ENCODE results near the gene TES.

TES gene

DNA sequence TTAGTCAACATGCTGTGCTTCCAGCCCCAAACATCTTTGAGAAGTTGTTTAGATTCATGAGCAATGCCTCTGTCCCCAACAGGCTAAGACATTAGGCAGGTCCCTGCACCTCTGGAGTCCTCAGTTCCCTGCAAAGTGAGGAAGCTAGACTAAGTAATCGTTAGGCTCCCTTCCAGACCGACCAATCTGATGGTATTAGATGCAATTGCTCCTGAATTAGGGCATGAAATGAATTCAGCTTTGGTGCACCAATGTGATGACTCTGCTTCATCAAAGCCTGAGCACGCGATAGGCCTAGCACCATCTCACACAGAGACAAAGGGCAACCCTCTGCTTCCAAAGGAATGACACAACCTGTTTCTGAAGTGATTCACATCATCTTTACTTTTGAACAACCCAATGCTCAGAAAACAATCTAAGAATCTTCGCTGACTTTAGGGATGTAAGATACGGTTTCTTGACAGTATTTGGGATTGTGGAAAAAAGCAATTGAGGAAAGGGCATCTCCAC, 723 bp upstream of the TES start:
- H3K4me3 ChIP-seq (ENCODE audit: low read length in 2 of 2) = no peak overlapping the region
- H3K9ac ChIP-seq (ENCODE audit: low read depth in 1 of 2, low read length in 2 of 2) = no peak overlapping the region
- H3K36me3 ChIP-seq (ENCODE audit: control insufficient read depth in 2 of 2, insufficient read depth in 2 of 2, low read length in 2 of 2) = no peaks in the 10 kb centered on the region
- peaks cover 9 to 11% of the 10 kb centered on the region in 2 donors for H3K4me1 ChIP-seq (ENCODE audit: control insufficient read depth in 2 of 2, insufficient read depth in 2 of 2, low read length in 2 of 2)
- no peaks in the 10 kb centered on the region for H3K27me3 ChIP-seq (ENCODE audit: control insufficient read depth in 2 of 2, insufficient read depth in 2 of 2, low read length in 2 of 2)
- H3K9me3 ChIP-seq (ENCODE audit: control insufficient read depth in 2 of 2, low read length in 2 of 2) = no peaks in the 10 kb centered on the region
- H3K27ac ChIP-seq (ENCODE audit: low read depth in 2 of 2, low read length in 2 of 2) = peak overlapping the region in 1 of 2 donors; percentile 94

DNA sequence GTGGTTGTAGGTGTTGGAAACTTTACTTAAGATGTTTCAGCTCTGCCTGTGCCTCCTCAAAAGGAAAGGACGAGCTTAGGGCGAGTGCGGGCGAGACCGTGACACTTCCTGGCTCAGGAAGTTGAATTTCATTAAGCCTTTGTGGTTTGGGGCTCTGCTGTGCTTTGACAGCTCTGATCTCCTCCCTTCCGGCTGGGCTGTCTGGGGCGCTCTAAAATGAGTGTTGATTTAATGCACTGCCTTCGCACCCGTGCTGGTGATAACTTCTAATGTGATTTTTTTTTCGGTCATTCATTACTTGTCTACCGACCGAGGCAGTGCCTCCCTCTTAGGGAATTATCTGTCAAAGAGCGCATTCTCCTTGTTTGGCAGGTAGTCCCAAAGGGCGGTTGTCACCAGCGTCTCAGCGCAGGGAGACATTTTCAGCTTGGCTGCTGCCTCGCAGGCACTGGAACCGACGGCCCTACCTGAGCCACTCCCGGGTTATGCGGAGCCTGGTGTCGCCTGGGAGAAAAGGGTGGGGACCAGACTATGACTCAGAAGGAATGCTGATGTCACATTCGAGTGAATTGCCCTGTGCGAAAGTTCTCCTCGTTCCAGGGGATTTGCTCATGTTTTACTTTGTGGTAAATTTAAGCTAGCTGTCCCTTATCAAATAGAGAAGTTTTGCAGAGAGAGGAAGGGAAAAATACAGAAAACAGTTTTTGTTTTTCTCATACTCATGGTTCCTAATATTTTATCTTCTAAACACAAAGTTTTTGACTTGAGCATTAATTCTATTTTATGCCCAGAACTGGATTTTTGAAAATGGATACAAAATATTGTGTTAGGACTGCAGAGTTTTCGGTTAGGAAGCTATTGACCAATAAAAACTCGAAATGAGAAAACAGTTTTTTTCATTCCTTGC, 920 bp downstream of the TES start:
- Histone ChIP-seq H3K27me3 (ENCODE audit: control insufficient read depth in 2 of 2, insufficient read depth in 2 of 2, low read length in 2 of 2) (no peaks in the 10 kb centered on the region), H3K4me1 (ENCODE audit: control insufficient read depth in 2 of 2, insufficient read depth in 2 of 2, low read length in 2 of 2) (peaks cover 9 to 11% of the 10 kb centered on the region in 2 donors), H3K36me3 (ENCODE audit: control insufficient read depth in 2 of 2, insufficient read depth in 2 of 2, low read length in 2 of 2) (no peaks in the 10 kb centered on the region), H3K4me3 (ENCODE audit: low read length in 2 of 2) (peak overlapping the region; percentile 76 to 93), H3K9me3 (ENCODE audit: control insufficient read depth in 2 of 2, low read length in 2 of 2) (no peaks in the 10 kb centered on the region), H3K27ac (ENCODE audit: low read depth in 2 of 2, low read length in 2 of 2) (peak overlapping the region; percentile 94 to 98), H3K9ac (ENCODE audit: low read depth in 1 of 2, low read length in 2 of 2) (peak overlapping the region; percentile 98 to 99)

DNA sequence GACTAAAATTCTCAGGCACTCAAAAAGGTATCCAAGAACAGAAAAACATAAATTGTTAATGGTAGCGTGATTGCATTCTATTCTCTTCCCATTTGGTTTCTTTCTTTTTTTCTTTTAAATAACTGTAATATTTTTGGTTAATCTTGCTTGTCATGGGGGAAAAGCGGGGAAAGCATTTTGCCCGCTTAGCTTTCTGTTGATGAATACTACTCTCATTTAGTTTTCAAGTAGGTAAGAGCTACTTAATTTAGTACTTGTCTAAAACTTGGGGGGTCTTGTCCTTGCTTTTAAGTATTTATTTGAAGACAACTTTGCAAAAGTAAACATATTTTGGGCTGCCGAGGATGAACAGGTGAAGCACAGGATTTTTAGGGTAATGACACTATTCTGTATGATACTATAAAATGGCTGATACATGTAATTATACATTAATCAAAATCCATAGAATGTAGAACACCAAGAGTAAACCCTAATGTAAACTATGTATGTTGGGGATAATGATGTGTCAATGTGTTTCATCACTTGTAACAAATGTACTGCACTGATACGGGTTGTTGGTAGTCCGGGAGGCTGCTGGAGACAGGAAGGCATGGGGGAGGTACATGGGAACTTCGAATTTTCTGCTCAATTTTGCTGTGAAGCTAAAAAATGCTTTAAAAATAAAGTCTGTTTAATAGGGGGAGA, 1.7 kb downstream of the TES start:
- no peaks in the 10 kb centered on the region for H3K9me3 ChIP-seq (ENCODE audit: control insufficient read depth in 2 of 2, low read length in 2 of 2)
- peak overlapping the region; percentile 98 to 99 for H3K9ac ChIP-seq (ENCODE audit: low read depth in 1 of 2, low read length in 2 of 2)
- H3K27me3 ChIP-seq (ENCODE audit: control insufficient read depth in 2 of 2, insufficient read depth in 2 of 2, low read length in 2 of 2) = no peaks in the 10 kb centered on the region
- peaks cover 11% of the 10 kb centered on the region in 2 donors for H3K4me1 ChIP-seq (ENCODE audit: control insufficient read depth in 2 of 2, insufficient read depth in 2 of 2, low read length in 2 of 2)
- H3K36me3 ChIP-seq (ENCODE audit: control insufficient read depth in 2 of 2, insufficient read depth in 2 of 2, low read length in 2 of 2) = no peaks in the 10 kb centered on the region
- peak overlapping the region; percentile 94 to 98 for H3K27ac ChIP-seq (ENCODE audit: low read depth in 2 of 2, low read length in 2 of 2)
- peak overlapping the region; percentile 76 to 93 for H3K4me3 ChIP-seq (ENCODE audit: low read length in 2 of 2)

DNA sequence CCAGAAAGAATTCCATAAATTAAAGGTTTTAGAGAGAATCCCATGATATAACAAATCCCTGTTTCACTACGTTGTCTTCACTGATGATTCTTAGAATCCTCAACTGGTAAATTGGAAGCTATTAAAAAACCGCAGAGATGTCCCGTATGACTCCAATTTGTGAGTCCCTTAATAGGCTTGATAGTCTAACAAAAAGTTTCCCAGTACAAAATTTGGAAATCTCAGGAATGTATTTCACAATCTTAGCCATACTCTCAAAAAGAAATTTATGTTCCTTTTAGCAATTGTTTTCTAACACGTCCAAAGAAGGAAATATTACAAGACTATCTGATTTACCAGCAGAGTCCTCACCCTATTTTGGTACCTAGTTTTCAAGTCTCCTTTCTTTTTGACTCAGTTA, 2.5 kb downstream of the TES start:
- H3K27ac ChIP-seq (ENCODE audit: low read depth in 2 of 2, low read length in 2 of 2) = peak overlapping the region; percentile 94 to 98
- no peaks in the 10 kb centered on the region for H3K36me3 ChIP-seq (ENCODE audit: control insufficient read depth in 2 of 2, insufficient read depth in 2 of 2, low read length in 2 of 2)
- peak overlapping the region; percentile 17 to 99 for H3K9ac ChIP-seq (ENCODE audit: low read depth in 1 of 2, low read length in 2 of 2)
- H3K4me1 ChIP-seq (ENCODE audit: control insufficient read depth in 2 of 2, insufficient read depth in 2 of 2, low read length in 2 of 2) = peaks cover 11 to 18% of the 10 kb centered on the region in 2 donors
- peak overlapping the region in 1 of 2 donors; percentile 93 for H3K4me3 ChIP-seq (ENCODE audit: low read length in 2 of 2)
- H3K27me3 ChIP-seq (ENCODE audit: control insufficient read depth in 2 of 2, insufficient read depth in 2 of 2, low read length in 2 of 2) = no peaks in the 10 kb centered on the region
- H3K9me3 ChIP-seq (ENCODE audit: control insufficient read depth in 2 of 2, low read length in 2 of 2) = no peaks in the 10 kb centered on the region

DNA sequence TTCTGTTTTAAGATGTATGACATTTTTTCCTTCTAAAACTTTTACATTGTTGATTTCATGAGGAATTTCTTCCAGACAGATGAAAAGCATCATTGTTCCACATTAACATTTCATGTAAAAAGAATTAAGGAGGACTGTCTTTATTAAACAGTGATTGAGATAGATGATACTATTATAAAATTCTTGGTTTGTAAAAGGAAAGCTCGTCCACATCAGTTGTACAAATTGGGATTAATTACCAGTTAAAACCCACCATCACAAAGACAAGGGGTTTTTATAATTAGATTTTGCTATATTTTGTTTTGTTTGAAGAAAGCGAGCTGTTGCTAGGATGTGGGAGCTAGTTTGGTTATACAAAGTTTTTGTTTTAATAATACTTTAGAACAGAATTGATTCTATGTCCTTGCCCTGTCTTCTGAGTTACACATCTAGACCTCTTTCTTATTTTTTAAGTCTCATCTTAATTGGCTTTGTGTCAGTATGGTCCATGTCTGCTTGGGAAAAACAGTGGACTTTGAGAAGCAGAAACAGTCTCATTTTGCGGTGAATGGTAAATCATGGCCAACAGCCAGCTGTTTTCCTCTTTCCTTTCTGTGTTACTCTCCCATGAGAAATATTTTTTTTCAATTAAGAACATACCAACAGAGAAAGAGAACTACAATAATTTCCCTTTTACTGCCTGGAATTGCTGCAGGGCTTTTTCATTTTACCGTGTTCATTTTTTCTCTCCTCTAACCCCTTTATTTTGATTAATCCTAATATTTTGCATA, 3.2 kb downstream of the TES start:
- no peak overlapping the region for H3K9ac ChIP-seq (ENCODE audit: low read depth in 1 of 2, low read length in 2 of 2)
- peak overlapping the region; percentile 94 to 98 for H3K27ac ChIP-seq (ENCODE audit: low read depth in 2 of 2, low read length in 2 of 2)
- peaks cover 11 to 23% of the 10 kb centered on the region in 2 donors for H3K4me1 ChIP-seq (ENCODE audit: control insufficient read depth in 2 of 2, insufficient read depth in 2 of 2, low read length in 2 of 2)
- no peaks in the 10 kb centered on the region for H3K36me3 ChIP-seq (ENCODE audit: control insufficient read depth in 2 of 2, insufficient read depth in 2 of 2, low read length in 2 of 2)
- H3K27me3 ChIP-seq (ENCODE audit: control insufficient read depth in 2 of 2, insufficient read depth in 2 of 2, low read length in 2 of 2) = no peaks in the 10 kb centered on the region
- H3K9me3 ChIP-seq (ENCODE audit: control insufficient read depth in 2 of 2, low read length in 2 of 2) = no peaks in the 10 kb centered on the region
- H3K4me3 ChIP-seq (ENCODE audit: low read length in 2 of 2) = no peak overlapping the region

DNA sequence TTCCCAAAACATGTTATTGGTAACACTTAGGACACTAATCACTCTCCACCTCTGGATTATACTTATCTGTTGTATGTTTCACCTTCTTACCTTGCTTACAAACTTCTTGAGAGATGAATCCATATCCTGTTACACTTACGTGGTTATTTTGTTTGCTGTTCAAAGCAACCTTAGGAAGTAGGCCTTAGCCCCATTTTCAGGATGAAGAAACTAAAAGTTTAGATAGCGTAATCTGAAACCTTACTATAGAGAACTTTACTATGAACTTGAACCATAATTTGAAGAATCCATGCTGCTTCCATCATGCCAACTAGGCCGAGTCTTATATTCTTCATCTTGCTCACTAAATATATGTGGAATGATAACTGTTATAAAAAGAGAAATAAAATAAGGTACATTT, 4.6 kb downstream of the TES start:
- no peaks in the 10 kb centered on the region for H3K9me3 ChIP-seq (ENCODE audit: control insufficient read depth in 2 of 2, low read length in 2 of 2)
- H3K4me1 ChIP-seq (ENCODE audit: control insufficient read depth in 2 of 2, insufficient read depth in 2 of 2, low read length in 2 of 2) = peaks cover 11 to 25% of the 10 kb centered on the region in 2 donors
- H3K36me3 ChIP-seq (ENCODE audit: control insufficient read depth in 2 of 2, insufficient read depth in 2 of 2, low read length in 2 of 2) = no peaks in the 10 kb centered on the region
- no peaks in the 10 kb centered on the region for H3K27me3 ChIP-seq (ENCODE audit: control insufficient read depth in 2 of 2, insufficient read depth in 2 of 2, low read length in 2 of 2)
- H3K9ac ChIP-seq (ENCODE audit: low read depth in 1 of 2, low read length in 2 of 2) = no peak overlapping the region
- H3K4me3 ChIP-seq (ENCODE audit: low read length in 2 of 2) = no peak overlapping the region
- H3K27ac ChIP-seq (ENCODE audit: low read depth in 2 of 2, low read length in 2 of 2) = no peak overlapping the region

DNA sequence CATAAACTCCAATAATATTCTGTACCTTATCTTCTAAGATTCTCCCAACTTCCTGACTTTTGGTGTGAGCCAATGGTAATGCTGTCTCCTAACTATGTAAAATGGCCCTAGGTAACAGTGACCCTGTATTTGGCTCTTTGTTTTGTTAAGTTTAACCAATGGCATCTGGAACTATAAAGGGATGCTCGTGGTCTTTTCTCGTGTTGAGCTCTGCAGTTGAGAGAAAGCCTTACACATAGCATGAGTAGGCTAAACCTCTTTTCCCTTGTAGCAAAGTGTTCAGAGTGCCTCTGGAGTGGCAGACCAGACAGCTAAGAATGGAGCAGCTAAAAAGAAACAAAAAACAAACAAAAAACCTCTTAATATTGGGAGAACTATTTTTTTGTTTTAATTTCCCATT, 5.2 kb downstream of the TES start:
- Histone ChIP-seq H3K36me3 (ENCODE audit: control insufficient read depth in 2 of 2, insufficient read depth in 2 of 2, low read length in 2 of 2) (no peaks in the 10 kb centered on the region), H3K27ac (ENCODE audit: low read depth in 2 of 2, low read length in 2 of 2) (no peak overlapping the region), H3K27me3 (ENCODE audit: control insufficient read depth in 2 of 2, insufficient read depth in 2 of 2, low read length in 2 of 2) (no peaks in the 10 kb centered on the region), H3K9ac (ENCODE audit: low read depth in 1 of 2, low read length in 2 of 2) (no peak overlapping the region), H3K9me3 (ENCODE audit: control insufficient read depth in 2 of 2, low read length in 2 of 2) (no peaks in the 10 kb centered on the region), H3K4me1 (ENCODE audit: control insufficient read depth in 2 of 2, insufficient read depth in 2 of 2, low read length in 2 of 2) (peaks cover 11 to 25% of the 10 kb centered on the region in 2 donors), H3K4me3 (ENCODE audit: low read length in 2 of 2) (no peak overlapping the region)

DNA sequence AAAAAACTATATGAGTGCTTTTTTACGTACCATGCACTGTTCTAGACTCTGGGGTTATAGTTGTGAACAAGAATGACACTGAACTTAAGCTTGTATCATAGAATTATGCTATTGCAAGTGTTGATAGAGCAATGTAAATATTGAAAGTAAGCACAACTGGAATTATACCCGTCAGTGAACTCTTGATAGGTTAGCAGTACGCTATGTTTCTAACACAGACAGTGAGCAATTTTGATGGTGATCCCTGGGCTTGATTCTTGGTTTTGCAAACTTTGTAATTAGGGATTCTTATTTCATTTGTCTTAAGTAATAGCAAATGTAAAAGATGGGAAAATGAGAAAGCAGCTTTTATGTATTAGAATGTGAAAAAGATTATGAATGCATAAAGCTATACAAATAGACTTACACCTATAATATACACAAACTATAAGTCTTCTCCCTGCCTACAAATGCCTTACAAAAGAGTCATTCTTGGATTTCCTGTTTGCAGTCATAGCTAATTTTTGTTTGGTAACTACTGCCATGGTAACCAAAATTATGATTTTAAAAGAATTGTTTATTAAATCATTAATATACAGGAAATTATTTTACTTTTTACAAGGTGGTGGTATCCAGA, 6.7 kb downstream of the TES start:
- H3K27ac ChIP-seq (ENCODE audit: low read depth in 2 of 2, low read length in 2 of 2) = no peak overlapping the region
- no peaks in the 10 kb centered on the region for H3K9me3 ChIP-seq (ENCODE audit: control insufficient read depth in 2 of 2, low read length in 2 of 2)
- H3K4me3 ChIP-seq (ENCODE audit: low read length in 2 of 2) = no peak overlapping the region
- H3K36me3 ChIP-seq (ENCODE audit: control insufficient read depth in 2 of 2, insufficient read depth in 2 of 2, low read length in 2 of 2) = no peaks in the 10 kb centered on the region
- H3K27me3 ChIP-seq (ENCODE audit: control insufficient read depth in 2 of 2, insufficient read depth in 2 of 2, low read length in 2 of 2) = no peaks in the 10 kb centered on the region
- peaks cover 9 to 20% of the 10 kb centered on the region in 2 donors for H3K4me1 ChIP-seq (ENCODE audit: control insufficient read depth in 2 of 2, insufficient read depth in 2 of 2, low read length in 2 of 2)
- H3K9ac ChIP-seq (ENCODE audit: low read depth in 1 of 2, low read length in 2 of 2) = no peak overlapping the region

DNA sequence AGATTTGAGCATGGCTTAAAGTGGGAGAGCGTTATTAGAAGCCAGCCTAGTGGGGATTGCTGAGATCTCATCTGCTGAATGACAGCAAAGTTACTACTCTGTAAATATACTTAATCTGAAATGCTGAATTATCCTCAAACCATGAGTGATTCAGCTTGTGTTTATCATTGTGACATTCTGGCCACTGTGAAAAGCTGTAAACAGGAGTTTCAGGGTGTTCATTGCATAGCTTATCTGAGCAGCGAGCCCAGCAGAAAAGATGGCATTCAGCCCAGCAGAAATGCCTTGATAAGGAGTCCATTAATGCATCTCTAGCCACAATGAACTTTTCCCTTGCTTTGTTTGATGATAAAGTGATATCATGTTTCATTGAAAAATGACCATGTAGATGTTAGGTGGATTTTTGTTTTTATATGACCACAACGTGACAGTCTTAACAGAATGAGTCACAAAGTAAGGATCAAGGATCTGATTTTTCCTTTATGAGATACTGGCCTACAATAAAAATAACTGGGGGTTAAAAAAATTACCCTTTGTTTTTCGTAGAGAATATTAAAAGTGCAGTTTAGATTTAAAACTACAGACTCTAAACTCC, 7.8 kb downstream of the TES start:
- H3K27me3 ChIP-seq (ENCODE audit: control insufficient read depth in 2 of 2, insufficient read depth in 2 of 2, low read length in 2 of 2) = no peaks in the 10 kb centered on the region
- peaks cover 0 to 16% of the 10 kb centered on the region in 2 donors for H3K4me1 ChIP-seq (ENCODE audit: control insufficient read depth in 2 of 2, insufficient read depth in 2 of 2, low read length in 2 of 2)
- peak overlapping the region; percentile 26 to 32 for H3K27ac ChIP-seq (ENCODE audit: low read depth in 2 of 2, low read length in 2 of 2)
- H3K4me3 ChIP-seq (ENCODE audit: low read length in 2 of 2) = no peak overlapping the region
- H3K9ac ChIP-seq (ENCODE audit: low read depth in 1 of 2, low read length in 2 of 2) = no peak overlapping the region
- H3K9me3 ChIP-seq (ENCODE audit: control insufficient read depth in 2 of 2, low read length in 2 of 2) = no peaks in the 10 kb centered on the region
- H3K36me3 ChIP-seq (ENCODE audit: control insufficient read depth in 2 of 2, insufficient read depth in 2 of 2, low read length in 2 of 2) = no peaks in the 10 kb centered on the region

Data from mucosa of rectum (tissue), 2 donors.